HG02759 (cell line): ENCODE data around the gene UQCRH.

Experiments used
- ATAC-seq: cut with Tn5 transposase; IDR thresholded peaks from one replicate; pipeline ENCODE4 v1.9.1; 2021; ENCODE audit warnings: mild to moderate bottlenecking, moderate library complexity; ENCODE audit not compliant: unreplicated experiment

UQCRH gene

DNA sequence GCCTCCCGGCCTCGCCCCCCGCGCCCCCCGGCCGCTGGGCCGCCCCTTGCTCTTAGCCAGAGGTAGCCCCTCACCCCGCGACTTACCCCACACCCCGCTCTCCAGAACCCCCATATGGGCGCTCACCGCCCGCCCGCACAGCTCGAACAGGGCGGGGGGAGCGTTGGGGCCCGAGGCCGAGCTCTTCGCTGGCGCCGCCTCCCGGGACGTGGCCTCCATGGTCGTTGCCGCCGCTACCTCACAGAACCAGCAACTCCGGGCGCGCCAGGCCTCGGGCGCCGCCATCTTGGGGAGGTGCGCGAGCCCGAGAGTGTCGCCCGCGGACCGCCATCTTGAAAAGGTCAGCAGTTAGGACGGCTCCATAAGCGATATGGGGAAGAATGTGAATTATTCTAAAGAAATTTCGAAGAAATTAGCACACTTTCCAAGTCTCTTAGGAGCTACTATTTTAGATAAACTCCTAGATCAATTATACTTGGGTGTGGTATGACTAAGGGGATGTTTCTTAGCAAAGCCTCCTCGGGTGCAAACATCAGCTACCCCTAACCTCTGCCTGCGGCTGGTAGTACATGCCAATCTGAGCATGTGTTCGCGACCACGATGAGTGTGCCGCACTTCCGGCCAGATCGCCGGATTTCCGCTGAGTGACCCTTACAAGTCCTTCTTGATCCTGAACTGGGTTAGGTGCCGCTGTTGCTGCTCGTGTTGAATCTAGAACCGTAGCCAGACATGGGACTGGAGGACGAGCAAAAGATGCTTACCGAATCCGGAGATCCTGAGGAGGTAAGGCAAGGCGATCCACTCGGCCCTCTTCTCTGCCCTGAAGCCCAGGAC, at the start of gene UQCRH, which contains the start of gene LRRC41:
TSS of gene UQCRH (plus strand) at position 661 of the 834 bp plus-strand sequence. CDS start at position 730, 69 bp downstream.
TSS of gene LRRC41 (minus strand) at position 579 of the 834 bp plus-strand sequence. CDS start at position 285, 294 bp downstream.
- peak; percentile 79 for ATAC-seq

DNA sequence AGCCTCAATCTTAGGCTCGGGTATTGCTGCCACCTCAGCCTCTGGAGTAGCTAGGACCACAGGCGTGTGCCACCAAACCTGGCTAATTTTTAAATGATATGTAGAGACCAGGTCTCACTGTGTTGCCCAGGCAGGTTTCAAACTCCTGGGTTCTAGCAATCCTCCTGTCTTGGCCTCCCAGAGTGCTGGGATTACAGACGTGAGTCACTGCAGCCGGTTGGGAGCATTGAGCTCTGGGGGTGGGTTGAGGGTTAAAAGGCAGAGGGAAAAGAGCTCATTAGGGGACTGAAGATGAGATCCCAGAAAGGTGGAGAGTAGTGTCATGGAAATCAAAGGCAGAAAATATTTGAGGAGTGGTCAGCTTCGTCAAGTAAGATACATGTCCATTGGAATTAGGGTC, 48.8 kb upstream of the UQCRH start:
- no peak for ATAC-seq

DNA sequence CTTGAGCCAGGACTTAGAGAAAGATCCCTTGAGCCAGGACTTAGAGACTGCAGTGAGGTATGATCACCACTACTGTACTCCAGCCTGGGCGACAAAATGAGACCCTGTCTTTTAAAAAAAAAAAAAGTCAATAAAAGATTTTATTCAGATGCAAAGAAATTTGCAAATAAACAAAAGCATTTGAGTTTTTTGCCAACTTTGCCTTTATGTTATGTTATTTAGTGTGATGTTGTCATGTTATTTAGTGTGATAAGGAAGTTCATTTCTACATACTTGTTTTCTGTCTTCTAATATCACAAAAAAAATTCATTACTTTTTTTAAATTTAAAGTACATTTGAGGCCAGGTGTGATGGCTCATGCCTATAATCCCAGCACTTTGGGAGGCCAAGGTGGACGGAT, 47.0 kb upstream of the UQCRH start:
- ATAC-seq, result no peak

DNA sequence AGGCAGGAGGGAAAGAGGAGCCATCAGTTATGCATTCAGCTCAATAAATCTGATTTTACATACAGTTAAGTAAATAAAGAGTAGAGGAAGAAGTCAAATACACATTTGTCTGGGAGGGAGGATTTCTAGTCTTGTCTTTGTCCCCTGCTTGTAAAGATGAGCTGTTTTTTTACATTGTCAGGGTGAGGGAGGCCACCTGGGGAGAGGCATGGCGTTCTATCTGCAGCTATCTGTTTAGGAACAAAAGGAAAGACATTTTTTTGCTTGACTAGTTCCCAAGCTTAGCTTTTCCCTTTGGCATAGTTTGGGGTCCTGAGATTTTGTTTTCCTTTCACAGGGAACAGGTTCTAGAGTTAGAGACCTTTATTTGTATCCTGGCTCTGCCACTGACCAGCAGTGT, 41.0 kb upstream of the UQCRH start:
- ATAC-seq, result no peak

DNA sequence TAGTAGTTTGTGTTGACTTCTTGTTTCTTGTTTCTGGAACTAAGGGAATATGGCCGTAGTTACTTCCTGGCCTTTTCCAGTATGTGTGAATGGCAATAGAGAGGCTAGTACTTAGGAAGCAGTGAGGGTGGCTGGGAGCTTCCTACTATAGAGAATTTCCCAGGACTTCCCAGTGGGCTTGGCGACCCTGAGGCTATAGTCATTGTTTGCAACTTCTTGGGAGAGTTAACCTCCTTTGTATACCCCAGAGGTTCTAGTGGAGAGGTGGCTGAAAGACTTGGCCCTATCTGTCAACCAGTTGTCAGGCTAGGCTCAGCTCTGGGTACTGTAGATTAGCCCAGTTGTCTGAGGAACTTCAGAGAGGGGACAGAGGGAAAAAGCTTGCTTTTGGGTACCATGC, 40.4 kb upstream of the UQCRH start:
- no peak for ATAC-seq

DNA sequence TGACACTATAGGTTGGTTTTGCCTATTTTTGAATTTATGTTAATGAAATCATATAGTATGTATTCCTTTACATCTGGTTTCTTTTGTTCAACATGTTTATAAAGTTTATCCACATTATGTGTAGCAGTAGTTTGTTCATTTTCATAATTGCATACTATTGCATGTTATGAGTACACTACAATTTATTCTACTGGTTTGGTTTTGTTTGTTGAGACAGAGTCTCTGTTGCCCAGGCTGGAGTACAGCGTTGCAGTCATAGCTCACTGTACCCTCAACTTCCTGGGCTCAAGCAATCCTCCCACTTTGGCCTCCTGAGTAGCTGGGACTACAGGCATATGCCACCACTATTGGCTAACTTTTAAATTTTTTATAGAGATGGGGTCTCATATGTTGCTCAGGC, 34.9 kb upstream of the UQCRH start:
- no peak for ATAC-seq

DNA sequence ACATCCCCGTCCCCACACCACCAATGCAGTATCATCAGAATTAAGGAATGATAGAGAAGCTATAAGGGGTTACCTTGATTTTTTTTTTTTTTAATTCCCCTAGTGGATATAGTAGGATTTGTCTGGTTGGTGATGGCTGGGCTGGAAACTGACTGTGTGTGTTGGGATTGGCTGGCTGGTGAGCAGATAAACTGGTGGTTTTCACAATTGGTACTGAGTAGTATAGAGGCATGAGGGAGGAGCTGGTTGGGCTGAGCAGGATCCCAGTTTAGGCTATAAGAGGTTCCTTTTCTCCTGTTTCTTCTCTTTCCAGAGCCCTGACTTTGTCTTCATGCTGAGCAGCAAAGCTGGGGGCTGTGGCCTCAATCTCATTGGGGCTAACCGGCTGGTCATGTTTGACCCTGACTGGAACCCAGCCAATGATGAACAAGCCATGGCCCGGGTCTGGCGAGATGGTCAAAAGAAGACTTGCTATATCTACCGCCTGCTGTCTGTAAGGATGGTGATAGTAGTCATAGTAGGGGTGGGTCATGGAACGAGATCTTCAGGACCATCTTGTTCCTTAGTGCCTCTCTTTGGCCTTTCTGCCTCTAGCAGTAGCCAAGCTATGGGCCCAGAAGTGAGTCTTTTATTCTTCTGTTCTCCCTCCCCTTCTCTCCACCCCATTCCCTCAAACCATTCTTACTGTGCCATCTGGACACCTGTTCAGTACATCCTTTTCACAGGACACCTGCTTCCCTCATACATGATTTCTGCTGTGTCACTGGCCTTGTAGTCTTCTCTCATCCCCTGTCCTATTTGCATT, 29.1 kb upstream of the UQCRH start:
- ATAC-seq, result no peak

DNA sequence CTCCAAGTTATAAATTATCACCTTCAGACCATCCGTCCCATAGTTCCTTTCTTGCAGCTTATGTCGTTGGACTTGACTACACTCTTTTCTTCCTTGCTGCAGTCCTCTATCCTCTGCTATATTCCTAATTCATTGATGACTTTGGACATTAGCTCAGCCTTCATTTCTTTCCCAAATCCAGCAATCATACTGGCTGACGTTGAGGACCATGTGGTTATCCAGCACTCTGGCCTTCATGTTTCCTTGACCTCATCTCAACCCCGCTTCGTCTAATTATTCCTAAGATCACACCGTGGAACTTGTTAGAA, 28.5 kb upstream of the UQCRH start:
- ATAC-seq, result no peak

DNA sequence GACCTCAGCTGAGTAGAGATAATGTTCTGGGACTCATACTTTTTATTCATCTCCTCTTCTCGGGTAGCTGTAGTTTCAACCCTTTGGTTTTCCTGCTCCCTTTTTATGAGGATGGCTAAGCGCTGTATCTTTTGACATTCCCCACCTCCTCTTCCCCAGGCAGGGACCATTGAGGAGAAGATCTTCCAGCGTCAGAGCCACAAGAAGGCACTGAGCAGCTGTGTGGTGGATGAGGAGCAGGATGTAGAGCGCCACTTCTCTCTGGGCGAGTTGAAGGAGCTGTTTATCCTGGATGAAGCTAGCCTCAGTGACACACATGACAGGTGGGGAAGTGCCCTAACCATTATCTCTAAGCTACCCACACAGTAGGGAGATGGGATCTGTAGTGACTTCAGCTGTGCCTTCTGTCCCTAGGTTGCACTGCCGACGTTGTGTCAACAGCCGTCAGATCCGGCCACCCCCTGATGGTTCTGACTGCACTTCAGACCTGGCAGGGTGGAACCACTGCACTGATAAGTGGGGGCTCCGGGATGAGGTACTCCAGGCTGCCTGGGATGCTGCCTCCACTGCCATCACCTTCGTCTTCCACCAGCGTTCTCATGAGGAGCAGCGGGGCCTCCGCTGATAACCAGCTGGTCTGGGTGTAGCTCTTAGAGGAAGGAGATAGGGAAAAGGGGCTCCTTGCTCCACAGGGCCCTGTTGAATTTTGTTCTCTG, 25.7 kb upstream of the UQCRH start:
- no peak for ATAC-seq

DNA sequence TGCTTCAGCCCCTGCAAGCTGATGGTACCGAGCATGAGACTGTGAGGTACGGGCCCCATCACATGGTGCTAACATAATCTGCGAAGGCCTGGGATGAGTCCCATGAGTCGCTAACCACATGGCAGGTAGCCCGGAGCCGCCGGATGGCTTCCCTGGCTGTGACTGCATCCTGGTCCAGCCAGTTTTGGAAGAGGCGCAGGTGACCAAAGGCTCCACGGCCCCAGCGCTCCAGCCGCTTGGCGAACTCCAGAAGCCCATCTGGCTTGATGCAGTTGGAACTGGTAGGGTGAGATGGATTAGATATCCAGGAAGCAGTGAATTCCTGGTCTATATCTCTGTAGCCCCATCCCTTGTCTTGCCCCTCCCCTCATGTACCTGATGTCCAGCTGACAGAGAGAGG, 24.7 kb upstream of the UQCRH start:
- ATAC-seq, result no peak

DNA sequence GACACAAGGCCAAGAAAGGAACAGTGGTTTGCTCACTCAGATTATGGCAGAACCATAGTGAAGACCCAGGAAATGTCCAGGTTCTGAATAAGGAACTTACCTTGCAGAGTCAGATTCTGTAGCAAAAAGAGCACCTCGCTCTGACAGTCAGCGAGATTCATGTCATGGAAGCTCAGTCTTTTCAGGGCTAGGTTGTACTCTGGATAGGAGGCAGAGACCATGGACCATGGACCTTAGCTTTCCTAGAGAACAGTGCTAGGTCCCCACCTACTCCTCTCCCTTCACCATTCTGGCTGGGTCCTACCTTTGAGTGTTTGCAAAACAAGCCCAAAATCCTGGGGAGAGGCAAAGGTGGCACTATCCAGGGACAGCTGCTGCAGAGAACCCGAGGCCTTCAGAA, 23.4 kb upstream of the UQCRH start:
- ATAC-seq, result no peak

DNA sequence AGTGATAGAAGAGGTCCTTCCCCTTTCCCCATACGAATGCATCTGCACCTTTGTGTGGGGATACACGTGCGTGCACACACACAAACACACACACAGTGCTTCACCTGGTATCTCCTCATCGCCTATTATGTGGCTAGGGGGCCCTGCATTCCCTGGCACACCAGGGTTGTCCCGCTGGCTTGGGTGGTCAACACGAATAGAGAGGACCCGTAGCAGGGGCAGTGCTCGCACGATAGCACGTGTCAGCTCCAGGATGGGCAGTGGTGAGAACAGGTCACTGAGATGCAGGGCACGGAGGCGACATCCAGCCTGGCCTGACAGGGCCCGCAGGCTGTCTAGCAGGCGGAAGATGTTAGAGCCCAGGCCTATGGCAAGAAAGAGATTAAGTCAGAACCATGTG, 22.5 kb upstream of the UQCRH start:
- no peak for ATAC-seq

DNA sequence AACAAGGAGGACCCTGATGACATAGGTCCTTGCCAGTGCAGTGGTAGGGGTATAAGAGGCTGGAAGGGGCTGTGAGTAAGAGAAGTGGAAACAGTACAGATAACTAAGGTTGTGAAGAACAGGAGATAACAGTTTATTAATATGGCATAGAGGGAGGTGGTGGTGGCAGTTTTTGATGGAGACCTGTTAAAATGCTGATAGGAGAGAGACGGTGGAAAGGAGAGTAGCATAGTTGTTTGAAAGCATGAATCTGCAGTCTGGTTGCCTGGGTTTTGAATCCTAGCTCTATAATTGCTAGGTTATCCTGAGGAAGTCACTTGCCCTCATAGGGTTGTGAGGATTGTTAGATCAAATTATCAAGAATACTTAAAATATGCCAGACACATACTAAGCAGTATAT, 19.4 kb upstream of the UQCRH start:
- no peak for ATAC-seq

DNA sequence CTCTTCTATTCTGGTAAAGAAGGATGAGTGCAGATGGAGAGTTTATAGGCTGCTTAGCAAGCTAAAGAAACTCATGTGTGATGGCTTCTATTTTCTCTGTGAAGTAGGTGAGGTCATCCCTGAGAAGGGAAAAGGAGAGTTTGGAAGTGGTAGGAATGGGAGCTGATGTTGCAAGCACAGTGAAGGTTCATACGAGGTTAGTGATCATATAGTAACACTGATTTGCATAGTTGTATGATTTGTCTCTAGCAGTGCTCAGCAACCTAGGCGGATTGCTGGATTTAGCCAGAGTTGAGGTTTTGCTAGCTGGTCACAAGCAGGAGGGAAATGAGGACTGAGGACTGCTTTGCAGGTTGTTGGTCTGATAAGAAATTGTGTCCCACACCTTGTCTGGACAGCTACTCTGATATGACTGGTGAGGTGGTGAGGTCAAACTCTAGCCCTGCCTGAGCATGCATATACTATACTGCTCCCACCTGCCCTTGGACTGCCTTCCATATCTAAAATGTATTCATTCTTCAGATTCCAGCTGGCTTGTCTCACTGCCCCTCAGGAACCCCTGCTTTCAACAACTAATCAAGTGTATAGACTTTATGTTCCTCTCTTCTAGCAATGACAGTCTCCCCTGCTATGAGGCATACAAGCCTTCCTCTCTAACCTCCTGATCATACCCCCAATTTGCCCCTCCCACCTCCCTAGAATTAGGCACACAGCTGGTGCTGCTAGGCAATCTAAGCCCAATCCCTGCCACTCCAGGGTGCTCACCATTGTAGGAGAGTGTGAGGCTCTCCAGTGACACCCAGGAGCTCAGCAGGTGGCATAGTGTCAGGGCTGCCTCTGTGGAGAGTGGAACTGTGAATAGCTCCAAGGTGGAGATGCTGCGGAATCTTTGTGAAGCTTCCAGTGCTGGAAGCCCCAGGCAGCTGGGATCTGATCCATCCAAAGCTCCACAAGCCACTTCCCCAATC, 18.6 kb upstream of the UQCRH start:
- ATAC-seq, result no peak

DNA sequence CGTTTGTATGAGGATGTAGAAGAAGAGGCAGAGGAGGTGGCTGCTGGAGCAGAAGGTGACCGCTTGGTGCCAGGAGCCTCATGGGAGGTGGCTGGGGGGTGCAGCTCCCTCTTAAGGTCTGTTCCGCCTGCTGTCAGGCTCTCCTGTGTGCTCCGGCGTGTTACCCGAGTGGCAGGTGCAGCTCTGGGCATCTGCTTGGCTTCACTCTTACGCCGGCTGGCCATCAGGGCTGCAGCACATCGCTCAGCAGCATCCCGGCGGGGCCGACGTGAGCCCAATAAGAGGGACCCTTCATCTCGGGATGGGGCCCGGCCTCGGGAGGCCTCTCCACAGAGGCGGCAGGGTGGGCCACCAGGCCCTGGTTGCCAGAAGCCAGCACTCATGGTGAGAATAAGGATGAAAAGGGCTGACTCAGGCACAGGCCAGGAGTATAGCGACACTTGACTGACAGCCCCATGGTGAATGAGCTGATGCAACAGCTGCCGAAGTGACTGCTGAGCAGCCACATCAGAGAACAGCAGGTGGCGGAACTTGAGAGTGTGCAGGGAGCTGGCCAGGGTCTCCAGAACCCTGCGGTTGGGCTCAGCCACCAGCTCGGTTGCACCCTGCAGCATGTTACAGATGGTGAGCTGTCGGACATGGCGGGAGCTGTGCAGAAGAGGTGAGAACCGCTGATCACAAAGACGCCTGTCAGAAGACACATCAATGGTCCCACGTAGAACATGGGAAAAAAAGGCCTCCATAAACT, 17.6 kb upstream of the UQCRH start:
- ATAC-seq, result no peak

DNA sequence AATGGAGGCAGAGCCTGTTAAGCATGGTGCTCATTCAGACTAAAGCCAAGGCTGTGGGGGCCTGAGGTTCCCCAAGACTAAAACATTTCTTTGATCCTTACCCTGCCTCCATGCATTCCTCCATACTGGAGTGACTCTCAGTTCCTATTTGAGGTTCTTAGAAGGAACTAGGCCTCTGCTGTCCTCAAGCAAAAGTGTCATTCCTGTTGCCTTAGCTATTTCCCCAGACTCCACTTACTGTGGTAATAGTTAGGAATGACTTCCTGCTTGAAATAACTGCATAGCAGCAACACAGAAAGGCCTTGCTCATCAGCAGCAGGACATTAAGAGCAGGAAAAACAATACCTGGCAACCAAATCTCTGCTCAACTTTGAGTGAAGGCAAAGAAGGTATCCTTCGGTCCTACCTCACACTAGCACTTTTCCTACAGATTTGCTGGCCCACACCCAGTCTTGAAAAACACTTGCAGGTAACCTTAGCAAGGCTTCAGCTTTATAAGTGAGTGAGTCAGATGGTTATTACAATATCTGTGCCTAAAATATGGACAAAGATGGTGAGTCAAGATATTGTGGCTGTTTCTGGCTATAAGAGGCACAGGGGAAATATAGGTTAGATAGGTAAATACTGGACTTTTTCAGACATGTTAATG, 14.9 kb upstream of the UQCRH start:
- no peak for ATAC-seq

DNA sequence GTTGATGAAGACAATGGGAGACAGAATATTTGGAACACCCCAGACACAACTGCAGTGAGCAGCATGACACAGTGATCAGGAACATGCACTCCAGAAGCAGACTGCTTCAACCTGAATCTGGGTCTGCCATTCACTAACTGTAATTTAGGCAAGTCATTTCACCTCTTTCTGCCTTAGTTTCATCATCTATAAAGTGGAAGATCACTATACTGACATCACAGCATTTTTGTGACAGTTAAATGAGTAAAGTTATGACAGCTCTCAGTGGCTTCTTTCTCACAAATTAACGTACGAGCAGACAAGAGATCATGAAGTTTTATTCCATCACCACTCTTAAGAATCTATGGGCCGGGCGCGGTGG, 14.4 kb upstream of the UQCRH start:
- no peak for ATAC-seq

DNA sequence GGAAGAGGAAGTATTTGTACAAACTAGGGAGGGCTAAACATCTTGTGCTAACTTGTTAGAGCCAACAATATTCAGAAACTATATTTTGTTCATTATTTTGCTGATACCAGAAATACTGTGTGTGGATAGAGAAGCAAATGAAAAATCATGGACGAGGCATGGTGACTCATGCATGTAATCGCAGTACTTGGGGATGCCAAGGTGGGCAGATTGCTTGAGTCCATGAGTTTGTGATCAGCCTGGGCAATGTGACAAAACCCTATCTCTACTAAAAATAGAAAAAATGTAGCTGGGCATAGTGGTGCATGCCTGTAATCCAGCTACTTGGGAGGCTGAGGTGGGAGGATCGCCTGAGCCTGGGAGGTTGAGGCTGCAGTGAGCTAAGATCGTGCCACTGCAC, 13.5 kb upstream of the UQCRH start:
- ATAC-seq, result no peak

DNA sequence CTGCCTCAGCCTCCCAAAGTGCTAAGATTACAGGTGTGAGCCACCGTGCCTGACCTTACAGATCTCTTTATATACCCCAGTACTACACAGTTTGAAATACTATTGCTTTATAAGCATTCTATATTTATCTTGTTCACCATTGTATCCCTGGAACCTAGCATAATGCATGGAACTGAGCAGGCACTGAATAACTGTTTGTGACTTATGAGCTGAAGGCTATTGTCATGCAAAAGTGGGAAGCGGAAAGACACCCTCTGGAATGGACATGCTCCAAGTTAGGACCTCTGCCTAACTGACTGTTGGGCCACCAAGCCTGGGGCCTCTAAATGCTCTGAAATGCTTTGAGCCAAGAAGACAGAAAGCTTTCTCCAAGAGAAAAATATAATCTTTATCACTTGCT, 8.2 kb upstream of the UQCRH start:
- no peak for ATAC-seq
